ENCODE results near the gene SPSB1. TPM values are rescaled to one million over a fixed set of nuclear protein-coding genes. Genes with fewer than 3 reads are reported as not detected.

The SPSB1 gene
- 100 to 1,000 TPM in 1 of 6 experiments, 10 to 100 TPM in 4, 1 to 10 TPM in 1; 7.7 to 121 (median 37.0) TPM for total RNA-seq
- long read RNA-seq, partial matches to known transcripts = 0 of 2 reads
- long read RNA-seq, other reads (novel, unspliced or antisense) = 0 of 2 reads

- 0% methylated on average over 12 of the region's 119 CpGs for WGBS (ENCODE audit: insufficient coverage, low coverage, low lambda C conversion rate, missing lambda C conversion rate)
- peaks cover 0 to 46% (median 13%) of the 10 kb centered on the region in 4 donors for H3K4me1 ChIP-seq
- DNase-seq (peak; percentile 80 to 86 (median 83)), ATAC-seq (peak; percentile 40 to 69 (median 64))
- peak within 1 kb of the TSS; percentile 70 to 89 (median 83) for H3K27ac ChIP-seq
- peaks cover 0 to 7% (median 2%) of the 10 kb centered on the region in 4 donors for H3K9me3 ChIP-seq
- intact Hi-C loops (cut with DNase I) = no loop called here
- TF ChIP-seq POLR2A (IDR thresholded peaks at IDR 0.05) = peak; percentile 92
- TF ChIP-seq CTCF (IDR thresholded peaks at IDR 0.05) = no peak
- no peaks in the 10 kb centered on the region for H3K36me3 ChIP-seq
- peak within 1 kb of the TSS; percentile 87 to 88 (median 87) for H3K4me3 ChIP-seq
- no peaks in the 10 kb centered on the region for H3K27me3 ChIP-seq
Measured at GRCh38 chr1:9292361-9293240, at the start of gene SPSB1. Gene SPSB1, plus strand, starts transcription at chr1:9292894. Its CDS starts 62,998 bp downstream, at chr1:9355892.

GRCh38 chr1:9243066-9243739, 49.5 kb upstream of the SPSB1 start:
- H3K27me3 ChIP-seq = no peaks in the 10 kb centered on the region
- ATAC-seq = no peak
- no peak for TF ChIP-seq POLR2A (IDR thresholded peaks at IDR 0.05)
- H3K4me1 ChIP-seq = peaks cover 0 to 65% (median 26%) of the 10 kb centered on the region in 4 donors
- H3K9me3 ChIP-seq = no peaks in the 10 kb centered on the region
- 40% methylated on average over 9 of the region's 9 CpGs for WGBS (ENCODE audit: insufficient coverage, low coverage, low lambda C conversion rate, missing lambda C conversion rate)
- intact Hi-C loops (cut with DNase I) = no loop called here
- peak overlapping the region; percentile 54 to 63 (median 58) for H3K4me3 ChIP-seq
- peaks cover 6 to 31% (median 19%) of the 10 kb centered on the region in 4 donors for H3K36me3 ChIP-seq
- DNase-seq = no peak
- H3K27ac ChIP-seq = peak overlapping the region; percentile 95 to 99 (median 96)

- DNase-seq (no peak), ATAC-seq (no peak)
- no peaks in the 10 kb centered on the region for H3K27me3 ChIP-seq
- H3K4me1 ChIP-seq = peaks cover 0 to 65% (median 29%) of the 10 kb centered on the region in 4 donors
- H3K9me3 ChIP-seq = no peaks in the 10 kb centered on the region
- peak overlapping the region in 1 of 3 donors; percentile 58 for H3K4me3 ChIP-seq
- 0% methylated on average over 1 of the region's 9 CpGs for WGBS (ENCODE audit: insufficient coverage, low coverage, low lambda C conversion rate, missing lambda C conversion rate)
- peak overlapping the region; percentile 54 to 99 (median 95) for H3K27ac ChIP-seq
- intact Hi-C loops (cut with DNase I) = no loop called here
- TF ChIP-seq POLR2A (IDR thresholded peaks at IDR 0.05) = no peak
- no peak for TF ChIP-seq CTCF (IDR thresholded peaks at IDR 0.05)
- H3K36me3 ChIP-seq = peaks cover 6 to 31% (median 20%) of the 10 kb centered on the region in 4 donors
Measured at GRCh38 chr1:9244501-9245229, 48.0 kb upstream of the SPSB1 start.

- H3K4me3 ChIP-seq = no peak overlapping the region
Measured at GRCh38 chr1:9245230-9245619, 47.5 kb upstream of the SPSB1 start.

More at GRCh38 chr1:9245230-9245619, 47.5 kb upstream of the SPSB1 start:
- no peak for ATAC-seq
- TF ChIP-seq POLR2A (IDR thresholded peaks at IDR 0.05) = no peak
- no peak for TF ChIP-seq CTCF (IDR thresholded peaks at IDR 0.05)
- Histone ChIP-seq H3K27ac (peak overlapping the region in 2 of 3 donors; percentile 20 to 99), H3K9me3 (no peaks in the 10 kb centered on the region), H3K27me3 (no peaks in the 10 kb centered on the region), H3K36me3 (peaks cover 6 to 31% (median 20%) of the 10 kb centered on the region in 4 donors), H3K4me1 (peaks cover 0 to 71% (median 31%) of the 10 kb centered on the region in 4 donors)
- no peak for DNase-seq
- intact Hi-C loops (cut with DNase I) = no loop called here
- WGBS (ENCODE audit: insufficient coverage, low coverage, low lambda C conversion rate, missing lambda C conversion rate) = 68% methylated on average over 3 of the region's 15 CpGs

Data from right lobe of liver (tissue), 6 donors.